H1 (cell line): ENCODE results near the gene TRIM49. TPM values are rescaled to one million over a fixed set of nuclear protein-coding genes. Genes with fewer than 3 reads are reported as not detected.
"Not testable (repeated sequence)": the region's sequence is repeated elsewhere in the genome, so short reads cannot be mapped to it uniquely, and the experiment has no call there.

Experiments
- CTCF ChIA-PET: fragments of 300-600 bp; sonication (Branson Sonifier 250); formaldehyde crosslinking; loops from one replicate; lab custom pipeline; 2021; ENCODE audit not compliant: partially characterized antibody; lab: Charles Lee
- POLR2A ChIA-PET: fragments of 300-600 bp; sonication (Branson Sonifier 250); formaldehyde crosslinking; loops from one replicate; lab custom pipeline; 2021; ENCODE audit warnings: inconsistent platforms; ENCODE audit not compliant: partially characterized antibody; lab: Charles Lee
- DNase-seq, 2 experiments: peaks; one replicate each; pipeline versions ENCODE4 v3.0.0 to v3.0.0-alpha.2; 2010 to 2022; ENCODE audit warnings: low spot score in 2 of 2, low read depth in 1 of 2, mixed read lengths in 1 of 2
- FAIRE-seq: peaks from 2 replicates; lab custom pipeline; 2011; peaks lifted over from hg19 to GRCh38; lab: Jason Lieb, UNC
- H2AFZ ChIP-seq: 2 replicates; pipeline ENCODE4 v1.8.1; 2012; ENCODE audit warnings: low read length, inconsistent platforms
- H2AK5ac ChIP-seq: 2 replicates; pipeline ENCODE4 v1.6.1; 2013; ENCODE audit warnings: low read depth, low read length
- H2BK120ac ChIP-seq: replicated peaks from 2 replicates; pipeline ENCODE3; 2013; ENCODE audit warnings: low read depth, low read length, inconsistent platforms
- H2BK12ac ChIP-seq: 2 replicates; pipeline ENCODE4 v1.6.1; 2013; ENCODE audit warnings: low read depth, low read length
- H2BK15ac ChIP-seq: 2 replicates; pipeline ENCODE4 v1.6.1; 2013; ENCODE audit warnings: low read length
- H2BK20ac ChIP-seq: 2 replicates; pipeline ENCODE4 v1.6.1; 2013; ENCODE audit warnings: low read length
- H2BK5ac ChIP-seq: 2 replicates; pipeline ENCODE4 v1.6.1; 2013; ENCODE audit warnings: low read depth, low read length
- H3K14ac ChIP-seq: 2 replicates; pipeline ENCODE4 v1.6.1; 2013; ENCODE audit warnings: inconsistent platforms; ENCODE audit not compliant: insufficient read length
- H3K18ac ChIP-seq: 2 replicates; pipeline ENCODE4 v1.6.1; 2013; ENCODE audit warnings: low read length; ENCODE audit errors: extremely low read depth
- H3K23ac ChIP-seq: 2 replicates; pipeline ENCODE4 v1.6.1; 2013; ENCODE audit warnings: inconsistent platforms; ENCODE audit not compliant: insufficient read length
- H3K23me2 ChIP-seq: 2 replicates; pipeline ENCODE4 v1.6.1; 2013; ENCODE audit warnings: low read depth, low read length
- H3K27ac ChIP-seq: 2 replicates; pipeline ENCODE4 v1.6.1; 2011; ENCODE audit warnings: low read depth, low read length, inconsistent platforms
- H3K27me3 ChIP-seq, 4 experiments: replicated peaks in 1 of 4; 1 replicate in 1 of 4; 2 replicates in 3 of 4; pipeline versions ENCODE4 v1.6.1 to v1.8.1; 2011 to 2013; ENCODE audit warnings: low read length in 3 of 4, mild to moderate bottlenecking in 3 of 4, inconsistent platforms in 2 of 4, mixed read lengths in 2 of 4, moderate library complexity in 1 of 4; ENCODE audit not compliant: control insufficient read depth in 3 of 4, insufficient read depth in 3 of 4; ENCODE audit errors: extremely low read depth in 1 of 4
- H3K36me3 ChIP-seq, 4 experiments: 2 replicates each; pipeline versions ENCODE4 v1.6.1 to v1.8.1; 2011 to 2013; ENCODE audit warnings: mild to moderate bottlenecking in 4 of 4, low read length in 3 of 4, moderate library complexity in 2 of 4, control low read depth in 1 of 4, inconsistent platforms in 1 of 4; ENCODE audit not compliant: insufficient read depth in 4 of 4, control insufficient read depth in 2 of 4
- H3K4ac ChIP-seq: replicated peaks from 2 replicates; pipeline ENCODE3; 2013; ENCODE audit warnings: low read length, low read depth, mixed read lengths, inconsistent platforms; ENCODE audit not compliant: insufficient read length
- H3K4me1 ChIP-seq, 4 experiments: replicated peaks in 1 of 4; 1 replicate in 1 of 4; 2 replicates in 3 of 4; pipeline versions ENCODE4 v1.6.1 to v1.8.1; 2011 to 2013; ENCODE audit warnings: low read length in 3 of 4, inconsistent platforms in 2 of 4, mixed read lengths in 1 of 4; ENCODE audit not compliant: insufficient read depth in 4 of 4, control insufficient read depth in 3 of 4
- H3K4me2 ChIP-seq, 2 experiments: 2 replicates each; pipeline versions ENCODE4 v1.6.1 to v1.8.1; 2011 to 2013; ENCODE audit warnings: low read depth in 2 of 2, low read length in 2 of 2, control low read depth in 1 of 2, inconsistent platforms in 1 of 2, mild to moderate bottlenecking in 1 of 2; ENCODE audit not compliant: insufficient read depth in 1 of 2
- H3K4me3 ChIP-seq, 4 experiments: fragments of 200-600, 300-600 bp in 1 of 4; sonication (generic), shearing (Covaris generic), sonication (Bioruptor Twin) in 1 of 4; 2 replicates each; pipeline versions ENCODE4 v1.5.1 to v1.8.1; 2011 to 2016; ENCODE audit warnings: low read length in 4 of 4, low read depth in 3 of 4, control low read depth in 2 of 4, inconsistent platforms in 2 of 4, mild to moderate bottlenecking in 2 of 4, mixed read lengths in 1 of 4, moderate library complexity in 1 of 4; ENCODE audit not compliant: insufficient read depth in 2 of 4; ENCODE audit errors: extremely low read depth in 1 of 4
- H3K56ac ChIP-seq: replicated peaks from 2 replicates; pipeline ENCODE3; 2013; ENCODE audit warnings: low read depth, mild to moderate bottlenecking, mixed read lengths, low read length, inconsistent platforms; ENCODE audit not compliant: insufficient read length
- H3K79me1 ChIP-seq: 2 replicates; pipeline ENCODE4 v1.6.1; 2013; ENCODE audit warnings: low read depth, low read length, control low read depth
- H3K79me2 ChIP-seq, 2 experiments: 2 replicates each; pipeline versions ENCODE4 v1.6.1 to v1.8.1; 2012 to 2013; ENCODE audit warnings: low read length in 2 of 2, mild to moderate bottlenecking in 2 of 2, inconsistent platforms in 1 of 2; ENCODE audit not compliant: insufficient read depth in 2 of 2, control insufficient read depth in 1 of 2
- H3K9ac ChIP-seq, 4 experiments: replicated peaks in 1 of 4; 1 replicate in 1 of 4; 2 replicates in 3 of 4; pipeline versions ENCODE4 v1.6.1 to v1.8.1; 2011 to 2013; ENCODE audit warnings: low read depth in 3 of 4, low read length in 3 of 4, control low read depth in 2 of 4, mild to moderate bottlenecking in 2 of 4, moderate library complexity in 2 of 4, inconsistent platforms in 1 of 4; ENCODE audit errors: extremely low read depth in 1 of 4
- H3K9me3 ChIP-seq, 2 experiments: 2 replicates each; pipeline versions ENCODE4 v1.6.1 to v1.8.1; 2012 to 2013; ENCODE audit warnings: mild to moderate bottlenecking in 2 of 2, moderate library complexity in 2 of 2, control low read depth in 1 of 2, inconsistent platforms in 1 of 2, low read depth in 1 of 2, low read length in 1 of 2, mixed read lengths in 1 of 2; ENCODE audit not compliant: insufficient read depth in 2 of 2
- H4K20me1 ChIP-seq, 2 experiments: replicated peaks in 1 of 2; 2 replicates each; pipeline versions ENCODE3 to v1.8.1; 2011 to 2013; ENCODE audit warnings: inconsistent platforms in 2 of 2, low read length in 2 of 2, mild to moderate bottlenecking in 1 of 2; ENCODE audit not compliant: insufficient read depth in 2 of 2, control insufficient read depth in 1 of 2
- H4K5ac ChIP-seq: 2 replicates; pipeline ENCODE4 v1.6.1; 2013; ENCODE audit warnings: low read length, low read depth, mixed read lengths, inconsistent platforms; ENCODE audit not compliant: insufficient read length
- H4K8ac ChIP-seq: 2 replicates; pipeline ENCODE4 v1.8.0; 2013; ENCODE audit warnings: mild to moderate bottlenecking, moderate library complexity, low read length, inconsistent platforms; ENCODE audit not compliant: insufficient read depth; ENCODE audit errors: extremely low read depth
- H4K91ac ChIP-seq: replicated peaks from 2 replicates; pipeline ENCODE3; 2013; ENCODE audit warnings: low read length, mixed read lengths, inconsistent platforms; ENCODE audit not compliant: insufficient read length
- WGBS, 2 experiments: shearing (Covaris generic) in 1 of 2; methylation state at CpG; one replicate each; pipeline versions ENCODE4 v1.1.6 to v1.1.7; 2013 to 2015; ENCODE audit warnings: low lambda C conversion rate in 2 of 2, mixed read lengths in 2 of 2, inconsistent platforms in 1 of 2, low coverage in 1 of 2, missing lambda C conversion rate in 1 of 2; ENCODE audit not compliant: insufficient replicate concordance in 2 of 2, insufficient coverage in 1 of 2, insufficient read length in 1 of 2; ENCODE audit errors: extremely low coverage in 1 of 2, missing lambda C conversion rate in 1 of 2; 5-methylcytosine and 5-hydroxymethylcytosine counted together
- polyA plus RNA-seq, 7 experiments: library from polyadenylated mRNA; depleted of rRNA in 3 of 7; stranded (reverse) in 5 of 7; unstranded in 2 of 7; fragments of >200 nt in 5 of 7; fragments of 200-250 nt in 2 of 7; gene quantifications; 1 replicate in 5 of 7; 2 replicates in 1 of 7; 4 replicates in 1 of 7; pipeline versions ENCODE4 v1.2.1 to v1.2.3, GENCODE V29; 2011 to 2013; ENCODE audit warnings: missing spikeins in 2 of 7, mixed read lengths in 2 of 7
- total RNA-seq: library from RNA; stranded (reverse); fragmentation: NEBNext Ultra II Directional; extraction: Animal tissue kit (Norgen Biotek cat#: 25700); gene quantifications from 2 replicates; pipeline ENCODE4 v1.2.1, GENCODE V29; 2021

Gene TRIM49
- total and polyA plus RNA-seq, 2 of the 8 experiments (the other 6 are each of a cell fraction or from before 2014, with no cell fraction given) = not detected

DNA sequence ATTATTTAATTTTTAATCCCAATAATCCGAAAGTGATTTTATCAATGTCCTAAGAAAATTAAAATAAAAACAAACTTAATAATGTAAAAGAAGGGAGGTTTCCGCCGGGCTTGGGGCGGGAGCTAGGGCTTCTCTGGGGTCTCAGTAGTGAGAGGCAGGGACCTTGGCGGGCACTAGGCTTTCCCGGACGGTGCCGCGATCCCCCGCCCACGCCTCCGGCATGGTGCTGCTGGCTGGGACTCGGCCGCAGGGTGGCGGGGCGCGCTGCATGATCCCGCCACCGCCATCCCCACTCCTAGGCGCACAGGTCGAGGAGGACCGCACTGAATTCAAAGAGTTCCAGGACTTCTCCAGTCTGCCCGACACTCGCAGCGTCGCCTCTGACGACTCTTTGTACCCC lies 22.6 kb downstream of the TRIM49 start:
- POLR2A ChIA-PET = not testable (repeated sequence)
- 93% methylated on average over 4 of the region's 27 CpGs; no CpG with 5 or more reads in 1 of the 2 experiments for WGBS, 2 experiments

DNA sequence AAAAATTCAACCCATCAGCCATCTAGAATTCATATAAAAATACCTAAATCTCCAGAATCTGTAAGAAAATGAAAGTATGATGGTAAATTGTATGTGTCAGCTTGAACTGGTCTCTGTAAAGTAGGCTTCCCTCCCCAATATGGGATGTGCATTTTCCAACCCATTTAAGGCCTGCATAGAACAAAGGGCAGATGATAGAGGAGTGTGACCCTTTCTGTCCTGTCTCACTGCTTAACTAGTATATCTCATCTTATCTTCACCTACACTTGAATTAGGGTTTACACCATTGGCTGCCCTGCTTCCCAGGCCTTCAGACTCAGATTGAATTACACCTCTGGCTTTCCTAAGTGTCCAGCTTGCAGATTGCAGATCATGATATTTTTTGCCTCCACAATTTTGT lies 57.6 kb downstream of the TRIM49 start:
- H2BK5ac ChIP-seq, H3K27me3 ChIP-seq, H3K4me3 ChIP-seq, H3K14ac ChIP-seq, H3K36me3 ChIP-seq, H2AK5ac ChIP-seq, H4K5ac ChIP-seq, DNase-seq, POLR2A ChIA-PET, H3K18ac ChIP-seq, H4K91ac ChIP-seq, H3K4me2 ChIP-seq, H3K79me1 ChIP-seq, H4K20me1 ChIP-seq, CTCF ChIA-PET, FAIRE-seq, H3K23ac ChIP-seq, H3K4ac ChIP-seq, H2AFZ ChIP-seq, H3K4me1 ChIP-seq, H3K9me3 ChIP-seq, H3K56ac ChIP-seq, H3K79me2 ChIP-seq, H3K9ac ChIP-seq, H3K27ac ChIP-seq, H2BK12ac ChIP-seq, H2BK20ac ChIP-seq, H2BK120ac ChIP-seq, H3K23me2 ChIP-seq, H4K8ac ChIP-seq, H2BK15ac ChIP-seq: not testable (repeated sequence)

More for the DNA sequence above, 22.6 kb downstream of the TRIM49 start:
- H3K27ac ChIP-seq, H3K9ac ChIP-seq, H3K4ac ChIP-seq, H4K20me1 ChIP-seq, H3K79me2 ChIP-seq, H2AK5ac ChIP-seq, H4K5ac ChIP-seq, H3K14ac ChIP-seq, CTCF ChIA-PET, H3K23me2 ChIP-seq, H2AFZ ChIP-seq, H3K18ac ChIP-seq, DNase-seq, H3K4me1 ChIP-seq, H4K91ac ChIP-seq, H3K23ac ChIP-seq, H4K8ac ChIP-seq, H3K36me3 ChIP-seq, H3K4me2 ChIP-seq, FAIRE-seq, H3K4me3 ChIP-seq, H3K9me3 ChIP-seq, H2BK5ac ChIP-seq, H2BK120ac ChIP-seq, H2BK12ac ChIP-seq, H3K27me3 ChIP-seq, H2BK15ac ChIP-seq, H3K56ac ChIP-seq, H3K79me1 ChIP-seq, H2BK20ac ChIP-seq: not testable (repeated sequence)
